ENCODE measurements around the gene SLC6A5.

The SLC6A5 gene

GRCh38 chr11:20640401-20640800 lies 41.0 kb downstream of the SLC6A5 start:
- H3K4me3 ChIP-seq (ENCODE audit: low read length): no peak overlapping the region
- no peaks in the 10 kb centered on the region for H3K27me3 ChIP-seq (ENCODE audit: insufficient read depth, low read length)
- no peak overlapping the region for H2AFZ ChIP-seq (ENCODE audit: low read depth, low read length)
- H3K9me3 ChIP-seq (ENCODE audit: low read length): no peaks in the 10 kb centered on the region
- no peaks in the 10 kb centered on the region for H3K36me3 ChIP-seq (ENCODE audit: insufficient read depth, low read length)
- H3K4me1 ChIP-seq (ENCODE audit: insufficient read depth, low read length): no peaks in the 10 kb centered on the region

GRCh38 chr11:20644360-20644759 lies 45.0 kb downstream of the SLC6A5 start:
- Histone ChIP-seq H3K4me1 (ENCODE audit: insufficient read depth, low read length) (no peaks in the 10 kb centered on the region), H2AFZ (ENCODE audit: low read depth, low read length) (no peak overlapping the region), H3K36me3 (ENCODE audit: insufficient read depth, low read length) (no peaks in the 10 kb centered on the region), H3K27me3 (ENCODE audit: insufficient read depth, low read length) (peaks cover 4% of the 10 kb centered on the region), H3K4me3 (ENCODE audit: low read length) (no peak overlapping the region), H3K9me3 (ENCODE audit: low read length) (no peaks in the 10 kb centered on the region)

- Histone ChIP-seq H3K27me3 (ENCODE audit: insufficient read depth, low read length) (peaks cover 6% of the 10 kb centered on the region), H3K9me3 (ENCODE audit: low read length) (no peaks in the 10 kb centered on the region), H3K36me3 (ENCODE audit: insufficient read depth, low read length) (no peaks in the 10 kb centered on the region), H3K4me1 (ENCODE audit: insufficient read depth, low read length) (no peaks in the 10 kb centered on the region), H2AFZ (ENCODE audit: low read depth, low read length) (no peak overlapping the region), H3K4me3 (ENCODE audit: low read length) (no peak overlapping the region)
Observed at GRCh38 chr11:20647976-20648565, 48.7 kb downstream of the SLC6A5 start.

GRCh38 chr11:20652150-20652806 lies 52.9 kb downstream of the SLC6A5 start:
- Histone ChIP-seq H3K9me3 (ENCODE audit: low read length) (no peaks in the 10 kb centered on the region), H3K36me3 (ENCODE audit: insufficient read depth, low read length) (no peaks in the 10 kb centered on the region), H2AFZ (ENCODE audit: low read depth, low read length) (no peak overlapping the region), H3K4me1 (ENCODE audit: insufficient read depth, low read length) (no peaks in the 10 kb centered on the region), H3K27me3 (ENCODE audit: insufficient read depth, low read length) (peaks cover 10% of the 10 kb centered on the region), H3K4me3 (ENCODE audit: low read length) (no peak overlapping the region)

- H3K9me3 ChIP-seq (ENCODE audit: low read length): no peaks in the 10 kb centered on the region
- H3K4me3 ChIP-seq (ENCODE audit: low read length): no peak overlapping the region
- H3K27me3 ChIP-seq (ENCODE audit: insufficient read depth, low read length): peaks cover 9% of the 10 kb centered on the region
- H3K4me1 ChIP-seq (ENCODE audit: insufficient read depth, low read length): no peaks in the 10 kb centered on the region
- H2AFZ ChIP-seq (ENCODE audit: low read depth, low read length): no peak overlapping the region
- H3K36me3 ChIP-seq (ENCODE audit: insufficient read depth, low read length): no peaks in the 10 kb centered on the region
Observed at GRCh38 chr11:20654038-20654437, 54.6 kb downstream of the SLC6A5 start.

GRCh38 chr11:20656901-20657300 lies 57.5 kb downstream of the SLC6A5 start:
- H2AFZ ChIP-seq (ENCODE audit: low read depth, low read length): no peak overlapping the region

GRCh38 chr11:20658135-20658534 lies 58.7 kb downstream of the SLC6A5 start:
- Histone ChIP-seq H3K27me3 (ENCODE audit: insufficient read depth, low read length) (peaks cover 4% of the 10 kb centered on the region), H3K4me3 (ENCODE audit: low read length) (no peak overlapping the region), H3K9me3 (ENCODE audit: low read length) (no peaks in the 10 kb centered on the region), H2AFZ (ENCODE audit: low read depth, low read length) (no peak overlapping the region), H3K4me1 (ENCODE audit: insufficient read depth, low read length) (no peaks in the 10 kb centered on the region), H3K36me3 (ENCODE audit: insufficient read depth, low read length) (no peaks in the 10 kb centered on the region)

More at GRCh38 chr11:20656901-20657300, 57.5 kb downstream of the SLC6A5 start:
- H3K4me3 ChIP-seq (ENCODE audit: low read length): no peak overlapping the region
- peaks cover 5% of the 10 kb centered on the region for H3K27me3 ChIP-seq (ENCODE audit: insufficient read depth, low read length)
- H3K36me3 ChIP-seq (ENCODE audit: insufficient read depth, low read length): no peaks in the 10 kb centered on the region
- H3K9me3 ChIP-seq (ENCODE audit: low read length): no peaks in the 10 kb centered on the region
- no peaks in the 10 kb centered on the region for H3K4me1 ChIP-seq (ENCODE audit: insufficient read depth, low read length)

GRCh38 chr11:20661445-20661844 lies 62.0 kb downstream of the SLC6A5 start:
- Histone ChIP-seq H2AFZ (ENCODE audit: low read depth, low read length) (no peak overlapping the region), H3K27me3 (ENCODE audit: insufficient read depth, low read length) (no peaks in the 10 kb centered on the region), H3K4me3 (ENCODE audit: low read length) (no peak overlapping the region), H3K36me3 (ENCODE audit: insufficient read depth, low read length) (no peaks in the 10 kb centered on the region), H3K4me1 (ENCODE audit: insufficient read depth, low read length) (no peaks in the 10 kb centered on the region), H3K9me3 (ENCODE audit: low read length) (no peaks in the 10 kb centered on the region)

- no peak overlapping the region for H3K4me3 ChIP-seq (ENCODE audit: low read length)
- H3K4me1 ChIP-seq (ENCODE audit: insufficient read depth, low read length): no peaks in the 10 kb centered on the region
- H3K27me3 ChIP-seq (ENCODE audit: insufficient read depth, low read length): peaks cover 3% of the 10 kb centered on the region
- no peaks in the 10 kb centered on the region for H3K9me3 ChIP-seq (ENCODE audit: low read length)
- H3K36me3 ChIP-seq (ENCODE audit: insufficient read depth, low read length): no peaks in the 10 kb centered on the region
- no peak overlapping the region for H2AFZ ChIP-seq (ENCODE audit: low read depth, low read length)
Observed at GRCh38 chr11:20661850-20662249, 62.4 kb downstream of the SLC6A5 start.

- Histone ChIP-seq H3K9me3 (ENCODE audit: low read length) (no peaks in the 10 kb centered on the region), H3K4me3 (ENCODE audit: low read length) (no peak overlapping the region), H2AFZ (ENCODE audit: low read depth, low read length) (no peak overlapping the region), H3K4me1 (ENCODE audit: insufficient read depth, low read length) (peaks cover 10% of the 10 kb centered on the region), H3K27me3 (ENCODE audit: insufficient read depth, low read length) (peaks cover 58% of the 10 kb centered on the region), H3K36me3 (ENCODE audit: insufficient read depth, low read length) (no peaks in the 10 kb centered on the region)
Observed at GRCh38 chr11:20668131-20668809, 68.9 kb downstream of the SLC6A5 start.

GRCh38 chr11:20668844-20669819 lies 69.7 kb downstream of the SLC6A5 start, which contains the start of gene NELL1:
Gene NELL1 (plus strand): TSS chr11:20669586.
- Histone ChIP-seq H3K9me3 (ENCODE audit: low read length) (no peaks in the 10 kb centered on the region), H3K4me1 (ENCODE audit: insufficient read depth, low read length) (peaks cover 10% of the 10 kb centered on the region), H3K36me3 (ENCODE audit: insufficient read depth, low read length) (no peaks in the 10 kb centered on the region), H2AFZ (ENCODE audit: low read depth, low read length) (no peak within 1 kb of the TSS), H3K4me3 (ENCODE audit: low read length) (peak within 1 kb of the TSS; percentile 1), H3K27me3 (ENCODE audit: insufficient read depth, low read length) (peaks cover 58% of the 10 kb centered on the region)

- Histone ChIP-seq H2AFZ (ENCODE audit: low read depth, low read length) (no peak overlapping the region), H3K27me3 (ENCODE audit: insufficient read depth, low read length) (peaks cover 58% of the 10 kb centered on the region), H3K9me3 (ENCODE audit: low read length) (no peaks in the 10 kb centered on the region), H3K4me1 (ENCODE audit: insufficient read depth, low read length) (peaks cover 10% of the 10 kb centered on the region), H3K36me3 (ENCODE audit: insufficient read depth, low read length) (no peaks in the 10 kb centered on the region), H3K4me3 (ENCODE audit: low read length) (no peak overlapping the region)
Observed at GRCh38 chr11:20669820-20670684, 70.6 kb downstream of the SLC6A5 start.
